ENCODE data around the gene SHCBP1. TPM values are rescaled to one million over a fixed set of nuclear protein-coding genes. Genes with fewer than 3 reads are reported as not detected.
A peak's percentile ranks its signal among the peaks of the same experiment; 100 is the strongest.

The SHCBP1 gene, protein sequence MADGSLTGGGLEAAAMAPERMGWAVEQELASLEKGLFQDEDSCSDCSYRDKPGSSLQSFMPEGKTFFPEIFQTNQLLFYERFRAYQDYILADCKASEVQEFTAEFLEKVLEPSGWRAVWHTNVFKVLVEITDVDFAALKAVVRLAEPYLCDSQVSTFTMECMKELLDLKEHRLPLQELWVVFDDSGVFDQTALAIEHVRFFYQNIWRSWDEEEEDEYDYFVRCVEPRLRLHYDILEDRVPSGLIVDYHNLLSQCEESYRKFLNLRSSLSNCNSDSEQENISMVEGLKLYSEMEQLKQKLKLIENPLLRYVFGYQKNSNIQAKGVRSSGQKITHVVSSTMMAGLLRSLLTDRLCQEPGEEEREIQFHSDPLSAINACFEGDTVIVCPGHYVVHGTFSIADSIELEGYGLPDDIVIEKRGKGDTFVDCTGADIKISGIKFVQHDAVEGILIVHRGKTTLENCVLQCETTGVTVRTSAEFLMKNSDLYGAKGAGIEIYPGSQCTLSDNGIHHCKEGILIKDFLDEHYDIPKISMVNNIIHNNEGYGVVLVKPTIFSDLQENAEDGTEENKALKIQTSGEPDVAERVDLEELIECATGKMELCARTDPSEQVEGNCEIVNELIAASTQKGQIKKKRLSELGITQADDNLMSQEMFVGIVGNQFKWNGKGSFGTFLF
- polyA plus RNA-seq (2012; ENCODE audit: low read depth, missing spikeins): 19.0 TPM

DNA sequence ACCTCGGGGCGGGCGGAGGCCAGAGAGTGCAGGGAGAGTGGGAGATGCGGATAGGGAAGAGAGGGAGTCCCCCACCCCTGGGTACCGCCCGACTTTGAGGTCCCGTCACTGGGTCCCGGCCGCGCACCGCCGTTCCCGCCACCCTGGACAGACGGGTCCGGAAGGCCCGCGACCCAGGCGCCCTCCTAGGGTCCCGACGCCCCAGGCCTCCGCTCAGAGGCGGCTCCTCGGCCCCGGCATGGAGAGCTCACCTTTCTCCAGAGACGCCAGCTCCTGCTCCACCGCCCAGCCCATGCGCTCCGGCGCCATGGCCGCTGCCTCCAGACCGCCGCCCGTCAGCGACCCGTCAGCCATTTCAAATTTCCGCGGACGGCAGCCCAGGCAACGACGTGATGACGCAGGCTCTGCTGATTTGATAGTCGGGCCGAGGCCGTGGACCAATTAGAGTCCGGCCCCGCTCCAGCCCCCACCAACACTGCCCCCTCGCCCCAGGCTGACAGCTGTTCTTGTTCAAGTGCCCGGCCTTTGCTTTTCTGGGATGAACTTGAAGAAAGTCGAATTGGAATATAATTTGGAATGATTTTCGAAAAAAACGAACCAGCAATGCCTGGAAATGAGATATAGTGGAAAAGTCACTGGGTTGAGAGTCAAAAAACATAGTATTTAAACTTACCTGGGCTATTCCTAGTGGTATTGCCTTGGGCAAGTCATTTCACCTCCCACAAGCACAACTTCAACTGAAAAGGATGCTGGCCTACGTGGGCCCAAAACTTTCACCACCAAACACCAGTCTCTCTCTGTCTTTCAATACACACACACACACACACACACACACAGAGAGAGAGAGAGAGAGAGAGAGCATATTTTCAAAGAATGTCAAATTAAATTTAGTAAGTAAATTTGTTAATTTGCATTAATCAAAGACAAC lies at the start of gene SHCBP1:
TSS of gene SHCBP1 (minus strand) at position 374 of the 928 bp plus-strand sequence. CDS start at position 354, 20 bp downstream.
- FAIRE-seq (peak; percentile 83), DNase-seq (ENCODE audit: insufficient read length, low spot score) (peak; percentile 84)
- TF ChIP-seq POLR2AphosphoS5 (IDR thresholded peaks at IDR 0.05; ENCODE audit: low read depth, low read length): 0 out of 2 replicates have a peak, but pooled peaks have one; percentile 35
- peak; percentile 66 for TF ChIP-seq POLR2A (IDR thresholded peaks at IDR 0.05; ENCODE audit: low read depth, low read length)
- peak; percentile 58; the same call in 1 of the 2 replicates for TF ChIP-seq TAF1 (IDR thresholded peaks at IDR 0.05; ENCODE audit: low read depth, low read length)
- peak; percentile 51; the same call in 1 of the 2 replicates for TF ChIP-seq POU2F2 (IDR thresholded peaks at IDR 0.05; ENCODE audit: low read depth, low read length)
- no peak for TF ChIP-seq PAX5 (IDR thresholded peaks at IDR 0.05; ENCODE audit: insufficient read depth, low read length, severe bottlenecking)
- no peak for TF ChIP-seq SPI1 (IDR thresholded peaks at IDR 0.05; ENCODE audit: low read depth, low read length)

DNA sequence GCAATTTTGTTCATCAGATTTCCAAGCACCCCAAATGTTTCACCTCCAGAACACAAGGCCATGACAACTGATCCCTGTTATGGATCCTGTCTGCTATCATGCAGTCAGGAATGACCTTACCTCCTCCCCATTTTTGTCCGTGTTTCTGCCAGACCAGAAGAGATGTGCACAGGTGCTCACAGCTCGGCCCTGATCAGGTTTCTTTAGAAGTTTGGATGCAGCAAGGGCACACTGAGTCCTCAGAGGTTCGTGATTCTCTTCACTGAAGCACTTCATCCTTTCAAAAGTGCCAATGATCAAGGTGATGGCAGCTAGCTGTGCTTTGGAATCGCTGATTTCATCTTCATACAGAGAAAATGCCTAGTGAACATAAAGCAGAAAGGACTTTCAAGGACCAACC lies 40.9 kb upstream of the SHCBP1 start:
- TF ChIP-seq PAX5 (IDR thresholded peaks at IDR 0.05; ENCODE audit: insufficient read depth, low read length, severe bottlenecking) (no peak), POLR2A (IDR thresholded peaks at IDR 0.05; ENCODE audit: low read depth, low read length) (no peak), TAF1 (IDR thresholded peaks at IDR 0.05; ENCODE audit: low read depth, low read length) (no peak), POU2F2 (IDR thresholded peaks at IDR 0.05; ENCODE audit: low read depth, low read length) (no peak)
- DNase-seq (ENCODE audit: insufficient read length, low spot score) (no peak), FAIRE-seq (peak; percentile 33)

GRCh38 chr16:46658925-46659324 lies 37.7 kb upstream of the SHCBP1 start:
- FAIRE-seq: peak; percentile 85
- peak; percentile 38 for DNase-seq (ENCODE audit: insufficient read length, low spot score)

GRCh38 chr16:46651305-46651704 lies 30.1 kb upstream of the SHCBP1 start:
- DNase-seq (ENCODE audit: insufficient read length, low spot score): no peak
- TF ChIP-seq POU2F2 (IDR thresholded peaks at IDR 0.05; ENCODE audit: low read depth, low read length) (no peak), POLR2A (IDR thresholded peaks at IDR 0.05; ENCODE audit: low read depth, low read length) (no peak), TAF1 (IDR thresholded peaks at IDR 0.05; ENCODE audit: low read depth, low read length) (no peak), SPI1 (IDR thresholded peaks at IDR 0.05; ENCODE audit: low read depth, low read length) (no peak), POLR2AphosphoS5 (IDR thresholded peaks at IDR 0.05; ENCODE audit: low read depth, low read length) (no peak), PAX5 (IDR thresholded peaks at IDR 0.05; ENCODE audit: insufficient read depth, low read length, severe bottlenecking) (no peak)
- FAIRE-seq: no peak

More at GRCh38 chr16:46658925-46659324, 37.7 kb upstream of the SHCBP1 start:
- peak; percentile 96 for TF ChIP-seq SPI1 (IDR thresholded peaks at IDR 0.05; ENCODE audit: low read depth, low read length)
- TF ChIP-seq POLR2AphosphoS5 (IDR thresholded peaks at IDR 0.05; ENCODE audit: low read depth, low read length): no peak
- TF ChIP-seq POU2F2 (IDR thresholded peaks at IDR 0.05; ENCODE audit: low read depth, low read length): no peak
- peak; percentile 41 for TF ChIP-seq PAX5 (IDR thresholded peaks at IDR 0.05; ENCODE audit: insufficient read depth, low read length, severe bottlenecking)
- no peak for TF ChIP-seq TAF1 (IDR thresholded peaks at IDR 0.05; ENCODE audit: low read depth, low read length)
- no peak for TF ChIP-seq POLR2A (IDR thresholded peaks at IDR 0.05; ENCODE audit: low read depth, low read length)

DNA sequence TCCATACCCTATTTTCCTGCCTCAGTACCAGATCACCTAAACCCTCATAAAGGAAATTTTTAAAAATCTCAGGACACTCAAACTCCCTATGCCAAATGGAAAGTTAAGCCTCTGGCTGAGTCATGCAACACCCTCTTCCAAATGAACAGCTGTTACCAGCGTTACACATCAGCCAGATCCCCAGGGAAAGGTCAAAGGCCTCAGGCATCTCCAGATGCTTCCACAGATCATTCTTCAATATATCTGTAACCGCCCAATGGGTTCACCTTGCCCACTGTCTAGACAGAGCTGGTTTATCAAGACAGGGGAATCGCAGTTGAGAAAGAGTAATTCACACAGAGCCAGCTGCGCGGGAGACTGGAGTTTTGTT lies 29.1 kb upstream of the SHCBP1 start:
- no peak for TF ChIP-seq POLR2A (IDR thresholded peaks at IDR 0.05; ENCODE audit: low read depth, low read length)
- TF ChIP-seq TAF1 (IDR thresholded peaks at IDR 0.05; ENCODE audit: low read depth, low read length): no peak
- no peak for TF ChIP-seq POU2F2 (IDR thresholded peaks at IDR 0.05; ENCODE audit: low read depth, low read length)
- TF ChIP-seq POLR2AphosphoS5 (IDR thresholded peaks at IDR 0.05; ENCODE audit: low read depth, low read length): no peak
- no peak for TF ChIP-seq SPI1 (IDR thresholded peaks at IDR 0.05; ENCODE audit: low read depth, low read length)
- TF ChIP-seq PAX5 (IDR thresholded peaks at IDR 0.05; ENCODE audit: insufficient read depth, low read length, severe bottlenecking): no peak
- no peak for DNase-seq (ENCODE audit: insufficient read length, low spot score)
- FAIRE-seq: no peak

- no peak for TF ChIP-seq POLR2A (IDR thresholded peaks at IDR 0.05; ENCODE audit: low read depth, low read length)
- TF ChIP-seq PAX5 (IDR thresholded peaks at IDR 0.05; ENCODE audit: insufficient read depth, low read length, severe bottlenecking): no peak
- no peak for TF ChIP-seq POLR2AphosphoS5 (IDR thresholded peaks at IDR 0.05; ENCODE audit: low read depth, low read length)
- TF ChIP-seq POU2F2 (IDR thresholded peaks at IDR 0.05; ENCODE audit: low read depth, low read length): no peak
- TF ChIP-seq TAF1 (IDR thresholded peaks at IDR 0.05; ENCODE audit: low read depth, low read length): no peak
- no peak for TF ChIP-seq SPI1 (IDR thresholded peaks at IDR 0.05; ENCODE audit: low read depth, low read length)
- DNase-seq (ENCODE audit: insufficient read length, low spot score) (no peak), FAIRE-seq (no peak)
Measured at GRCh38 chr16:46649588-46650253, 28.5 kb upstream of the SHCBP1 start.

DNA sequence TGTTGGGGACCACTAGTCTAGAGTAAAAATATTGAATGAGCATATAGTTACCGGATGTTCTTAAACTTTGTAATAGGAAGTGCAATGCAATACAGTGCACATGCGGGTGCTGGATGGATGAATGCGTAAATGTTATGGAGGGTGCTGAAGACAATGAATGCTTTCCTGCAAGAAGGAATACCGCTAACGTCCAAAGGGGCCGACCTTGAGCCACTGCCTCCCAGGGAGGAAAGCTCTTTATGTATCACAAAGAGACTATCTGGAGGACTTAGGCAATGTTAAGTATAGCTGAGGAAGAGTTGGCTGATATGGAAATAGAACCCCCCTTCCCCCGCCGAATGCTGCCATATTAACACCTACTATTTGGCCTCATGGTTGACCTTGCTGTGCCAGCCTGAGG lies 27.5 kb upstream of the SHCBP1 start:
- TF ChIP-seq TAF1 (IDR thresholded peaks at IDR 0.05; ENCODE audit: low read depth, low read length) (no peak), POLR2AphosphoS5 (IDR thresholded peaks at IDR 0.05; ENCODE audit: low read depth, low read length) (no peak), POU2F2 (IDR thresholded peaks at IDR 0.05; ENCODE audit: low read depth, low read length) (no peak), SPI1 (IDR thresholded peaks at IDR 0.05; ENCODE audit: low read depth, low read length) (no peak), POLR2A (IDR thresholded peaks at IDR 0.05; ENCODE audit: low read depth, low read length) (no peak), PAX5 (IDR thresholded peaks at IDR 0.05; ENCODE audit: insufficient read depth, low read length, severe bottlenecking) (no peak)
- DNase-seq (ENCODE audit: insufficient read length, low spot score): no peak
- no peak for FAIRE-seq

All from GM12891 (cell line).